ENCODE measurements around the gene RBM7.

The RBM7 gene

DNA sequence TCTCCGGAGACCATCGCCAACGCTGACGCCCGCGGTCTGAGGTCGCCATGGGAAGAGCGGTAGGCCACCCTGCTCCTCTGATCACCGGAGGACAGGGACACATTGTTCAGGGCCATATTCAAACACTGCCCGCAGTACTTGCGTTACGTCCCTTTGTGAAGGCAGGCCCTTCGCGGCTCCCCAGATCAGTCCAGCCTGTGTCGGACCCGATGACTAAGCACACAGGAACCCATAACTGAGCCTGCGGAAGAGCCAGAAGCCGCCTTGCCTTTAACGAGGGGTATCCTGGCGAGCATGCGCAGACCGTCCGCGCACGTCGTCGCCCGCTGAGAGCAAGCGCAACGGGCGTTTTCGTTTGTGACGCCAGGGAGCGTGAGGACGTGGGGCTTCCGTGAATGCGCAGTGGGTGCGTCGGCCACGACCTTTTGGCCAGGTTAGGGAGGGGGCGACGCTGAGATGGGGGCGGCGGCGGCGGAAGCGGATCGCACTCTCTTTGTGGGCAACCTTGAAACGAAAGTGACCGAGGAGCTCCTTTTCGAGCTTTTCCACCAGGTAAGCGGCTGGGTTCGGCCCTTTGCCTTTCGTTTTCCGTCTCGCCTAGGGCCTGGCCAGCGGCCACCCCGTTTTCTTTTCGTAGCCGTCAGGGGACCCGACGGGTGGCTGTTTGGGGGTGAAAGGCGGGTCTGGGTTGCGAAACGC is at the start of gene RBM7, which contains the start of gene C11orf71:
Gene RBM7 (plus strand): TSS at position 451 of the 699 bp plus-strand sequence. CDS start 6 bp downstream, at position 457.
Gene C11orf71 (minus strand): TSS at position 296 of the 699 bp plus-strand sequence. CDS start 180 bp downstream, at position 116.
- peak; percentile 98 for DNase-seq

- DNase-seq = no peak
Measured at GRCh38 chr11:114353443-114353842, 47.0 kb upstream of the RBM7 start.

- DNase-seq = no peak
Measured at GRCh38 chr11:114354076-114354475, 46.4 kb upstream of the RBM7 start.

DNA sequence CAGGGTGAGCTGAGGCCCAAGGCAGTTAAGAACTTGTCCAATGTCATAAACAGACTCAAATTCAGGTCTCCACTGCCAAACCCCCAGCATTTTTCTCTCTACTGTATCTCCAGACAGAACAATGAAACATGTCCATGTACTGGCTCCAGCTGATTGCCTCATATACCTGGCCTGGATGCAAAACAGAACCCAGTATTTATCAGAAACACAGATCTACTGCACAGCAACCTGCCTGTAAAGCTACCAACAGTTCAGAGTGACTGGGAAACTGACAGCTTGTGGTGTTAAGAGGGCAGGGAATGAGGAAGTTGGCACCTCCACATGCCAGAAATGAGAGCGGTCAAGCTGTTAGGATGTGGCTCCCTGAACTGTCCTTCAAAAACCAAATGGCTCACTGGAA is 41.8 kb upstream of the RBM7 start:
- no peak for DNase-seq

DNA sequence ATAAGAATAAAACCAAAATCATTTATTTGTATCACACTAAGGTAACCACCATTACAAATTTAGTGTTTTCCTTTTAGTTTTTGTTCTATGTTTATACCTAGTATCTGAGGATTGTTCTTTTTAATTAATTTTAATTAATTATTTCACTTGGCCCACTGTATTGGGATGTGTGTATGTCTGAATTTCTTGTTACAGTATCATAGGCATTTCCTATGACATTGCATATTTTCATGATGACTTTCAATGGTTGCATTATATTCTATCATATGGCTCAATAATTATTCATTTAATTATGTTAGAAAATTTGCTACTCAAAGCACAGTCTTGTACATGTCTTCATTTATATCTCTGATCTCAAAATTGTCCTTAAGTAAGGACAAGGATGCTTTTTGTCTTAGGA is 41.1 kb upstream of the RBM7 start:
- no peak for DNase-seq

DNA sequence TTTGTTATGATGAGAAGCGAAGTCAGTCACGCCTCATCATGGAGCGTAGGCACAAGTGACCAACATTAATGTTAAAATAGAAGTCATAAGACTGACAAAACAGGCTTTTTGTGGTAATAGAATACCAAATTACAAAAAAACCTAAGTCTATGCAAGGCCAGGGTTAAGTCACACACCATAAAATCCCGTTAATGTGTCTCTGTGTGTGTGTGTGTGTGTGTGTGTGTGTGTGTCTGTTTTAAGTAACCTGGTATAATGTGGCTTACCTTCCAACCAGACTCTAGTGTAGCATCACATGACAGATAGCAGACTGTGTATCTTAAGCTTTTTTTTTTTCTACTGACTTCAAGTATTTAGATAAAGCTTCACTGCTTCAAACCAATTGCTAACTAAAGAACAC is 38.1 kb upstream of the RBM7 start:
- no peak for DNase-seq

DNA sequence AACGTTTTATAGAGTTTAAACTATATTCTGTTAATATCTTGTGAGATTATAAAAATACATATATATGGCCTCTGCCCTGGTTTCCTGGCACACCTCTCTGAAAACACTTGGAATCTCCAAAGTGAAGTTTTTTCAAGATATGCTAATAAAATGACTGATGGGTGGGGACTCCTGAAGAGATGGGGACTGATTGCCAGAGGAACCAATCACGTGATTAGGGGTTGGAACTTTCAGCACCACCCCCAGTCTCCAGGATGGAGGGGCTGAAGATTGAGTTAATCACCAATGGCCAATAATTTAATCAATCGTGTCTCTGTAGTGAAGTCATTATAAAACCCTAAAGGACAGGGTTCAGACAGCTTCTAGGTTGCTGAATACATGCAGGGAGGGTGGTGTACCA is 37.5 kb upstream of the RBM7 start:
- DNase-seq = no peak

DNA sequence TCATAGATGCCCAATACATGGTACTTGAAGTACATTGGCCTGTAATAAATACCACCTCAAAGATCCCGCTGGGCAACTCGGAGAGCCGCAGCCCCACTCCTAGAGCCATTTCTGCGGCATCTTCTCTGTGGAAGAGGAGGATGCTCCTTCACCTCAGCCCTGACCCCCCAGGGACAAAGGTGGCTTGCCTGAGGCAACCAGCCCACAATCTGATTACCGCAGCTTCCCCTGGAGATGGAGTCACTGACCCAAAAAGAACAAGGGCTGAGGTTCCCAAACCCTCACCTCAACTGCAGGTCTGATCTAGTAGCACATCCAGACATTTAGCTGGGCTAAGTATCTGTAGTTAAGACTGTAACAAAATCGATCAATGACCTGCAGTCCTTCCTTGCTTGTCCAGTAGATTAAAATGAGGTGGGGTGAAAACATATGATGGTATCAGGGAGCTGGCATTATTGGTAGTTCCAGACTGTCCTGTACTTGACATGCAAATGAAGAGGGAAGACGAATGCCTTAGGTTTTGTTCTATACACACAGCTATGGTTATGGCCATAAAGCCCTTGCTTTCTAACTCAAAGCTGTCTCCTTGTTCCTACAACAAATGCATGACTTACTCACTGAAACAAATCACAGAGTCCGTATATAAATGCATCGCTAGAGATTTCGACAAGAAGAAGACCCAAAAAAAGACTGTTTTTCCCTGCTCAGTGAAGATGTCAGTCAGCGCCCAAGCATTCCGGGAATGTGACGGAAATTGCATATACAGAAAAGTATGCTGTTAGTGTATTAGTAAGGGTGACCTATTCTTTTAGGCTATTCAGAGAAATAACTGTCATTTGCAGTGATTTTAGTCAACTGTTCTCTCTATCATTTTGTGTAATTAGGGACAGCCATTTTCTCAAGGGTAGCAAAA is 33.9 kb upstream of the RBM7 start:
- DNase-seq = no peak

DNA sequence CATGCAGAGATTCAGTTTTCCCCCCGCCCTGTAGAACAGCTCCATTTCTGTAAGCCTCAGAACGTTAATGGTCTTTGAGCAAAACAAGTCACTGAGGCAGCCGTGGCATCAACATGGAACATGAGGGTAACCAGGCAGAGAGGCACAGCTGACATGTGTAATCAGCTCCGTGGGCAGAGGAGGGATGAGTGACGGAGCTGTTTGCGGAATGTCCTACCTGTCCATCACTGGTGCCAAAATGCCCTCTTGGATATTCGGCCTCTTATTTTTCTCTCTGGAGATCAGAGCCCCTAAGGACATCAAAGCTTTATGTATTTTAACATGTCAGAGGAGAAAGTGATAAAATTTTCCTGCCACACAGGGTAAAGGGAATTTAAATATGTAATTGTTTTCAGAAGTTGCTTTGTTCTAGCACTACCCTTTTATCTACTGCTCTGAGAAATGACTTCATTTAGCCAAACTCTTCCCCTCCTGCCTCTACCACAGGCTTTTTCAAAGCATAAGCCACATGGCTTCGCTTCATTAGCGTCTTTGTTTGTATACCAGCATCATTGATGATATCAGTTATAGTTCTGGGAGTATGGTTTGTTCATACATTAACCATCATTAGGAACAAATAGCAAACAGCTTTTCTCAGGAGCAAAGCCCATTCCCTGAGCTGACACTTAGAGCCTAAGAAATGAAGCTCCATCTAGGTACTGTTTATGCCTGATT is 33.1 kb upstream of the RBM7 start:
- no peak for DNase-seq

- no peak for DNase-seq
Measured at GRCh38 chr11:114368918-114369680, 31.4 kb upstream of the RBM7 start.

DNA sequence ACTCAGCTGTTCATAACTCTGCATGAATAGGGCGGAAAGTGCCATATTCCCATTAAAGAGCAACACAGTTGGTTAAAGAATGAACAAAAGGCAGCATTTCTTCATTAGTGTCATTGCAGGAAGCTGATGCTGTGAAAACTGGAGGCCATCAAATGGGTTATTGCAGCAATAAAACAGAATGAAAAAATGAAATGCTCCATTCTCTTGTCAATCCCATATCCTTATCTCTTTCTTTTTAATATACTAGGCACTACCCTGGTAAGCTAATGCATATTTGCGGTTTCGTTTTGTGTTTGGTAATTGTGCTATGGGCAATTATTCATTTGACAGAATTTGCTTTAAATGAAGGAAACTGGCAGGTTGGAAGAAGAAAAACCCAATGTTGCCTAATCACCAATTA is 25.4 kb upstream of the RBM7 start:
- DNase-seq = no peak

DNA sequence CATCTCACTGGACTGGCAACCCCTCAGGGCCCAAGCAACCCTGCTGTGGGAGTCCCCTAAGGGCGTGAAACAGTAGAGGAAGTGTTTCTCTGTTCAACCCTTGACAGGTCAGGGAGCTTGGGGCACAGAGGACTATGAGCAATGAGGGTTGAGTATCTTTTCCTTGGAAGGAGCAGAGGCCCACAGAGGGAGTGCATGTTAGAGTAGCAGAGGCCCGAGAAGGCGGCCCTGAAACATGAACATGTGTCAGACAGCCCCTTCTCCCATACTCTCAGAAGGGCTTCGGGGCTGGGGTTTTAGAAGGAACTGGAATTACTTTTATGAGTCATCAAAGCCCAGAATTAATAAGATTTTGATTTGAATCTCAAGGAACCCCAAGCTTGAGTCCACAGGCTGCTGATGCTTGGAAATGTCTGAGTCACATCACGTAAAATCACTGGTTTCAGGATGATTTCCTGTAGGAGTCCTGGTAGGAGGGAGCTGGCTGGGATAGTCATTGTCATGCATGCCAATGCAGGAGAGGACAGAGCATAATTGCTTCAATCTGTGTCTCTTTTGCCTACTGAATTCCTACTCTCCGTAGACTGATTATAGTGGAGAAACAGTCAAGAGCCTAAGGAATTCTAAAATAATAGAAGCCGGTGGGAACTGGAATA is 22.7 kb upstream of the RBM7 start:
- no peak for DNase-seq

GRCh38 chr11:114379394-114380069 is 20.9 kb upstream of the RBM7 start:
- no peak for DNase-seq

GRCh38 chr11:114382509-114382908 is 18.0 kb upstream of the RBM7 start:
- no peak for DNase-seq

DNA sequence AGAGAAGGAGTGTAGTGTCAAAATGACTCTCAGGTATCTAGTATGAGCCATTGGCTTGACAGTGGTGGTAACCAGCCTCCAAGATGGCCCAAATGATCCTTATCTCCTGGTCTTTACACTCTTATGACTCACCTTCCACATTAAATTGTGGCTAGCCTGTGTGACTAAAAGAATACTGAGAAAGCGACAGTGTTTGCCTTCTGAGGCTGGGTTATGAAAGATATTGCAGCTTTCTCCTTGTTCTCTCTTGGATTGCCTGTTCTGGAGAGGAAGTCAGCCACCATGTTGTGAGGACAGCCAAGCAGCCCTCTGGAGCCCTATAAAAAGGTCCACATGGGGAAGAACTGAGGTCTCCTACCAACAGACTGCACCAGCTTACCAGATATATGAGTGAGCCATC is 16.0 kb upstream of the RBM7 start:
- DNase-seq = no peak

GRCh38 chr11:114386131-114386530 is 14.3 kb upstream of the RBM7 start:
- no peak for DNase-seq

- no peak for DNase-seq
Measured at GRCh38 chr11:114386545-114386944, 13.9 kb upstream of the RBM7 start.

GRCh38 chr11:114392735-114393667 is 7.5 kb upstream of the RBM7 start:
- no peak for DNase-seq

DNA sequence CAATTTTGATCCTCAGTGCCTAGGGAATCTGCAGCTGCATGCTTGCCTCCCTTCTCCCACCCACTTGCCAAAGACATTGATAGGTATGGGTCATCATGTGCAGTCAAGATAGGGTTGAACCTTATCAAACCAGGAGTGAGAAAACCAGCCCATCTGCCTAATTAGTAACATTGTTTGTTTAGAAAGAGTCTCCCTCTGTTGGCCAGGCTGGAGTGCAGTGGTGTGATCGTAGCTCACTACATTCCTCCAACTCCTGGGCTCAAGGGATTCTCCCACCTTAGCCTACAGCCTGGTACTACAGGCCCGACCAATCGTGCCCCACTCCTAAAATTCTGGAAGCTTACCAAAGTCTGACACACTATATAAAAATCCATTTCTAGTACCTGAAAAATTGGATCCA is 4.7 kb upstream of the RBM7 start:
- DNase-seq = no peak

DNA sequence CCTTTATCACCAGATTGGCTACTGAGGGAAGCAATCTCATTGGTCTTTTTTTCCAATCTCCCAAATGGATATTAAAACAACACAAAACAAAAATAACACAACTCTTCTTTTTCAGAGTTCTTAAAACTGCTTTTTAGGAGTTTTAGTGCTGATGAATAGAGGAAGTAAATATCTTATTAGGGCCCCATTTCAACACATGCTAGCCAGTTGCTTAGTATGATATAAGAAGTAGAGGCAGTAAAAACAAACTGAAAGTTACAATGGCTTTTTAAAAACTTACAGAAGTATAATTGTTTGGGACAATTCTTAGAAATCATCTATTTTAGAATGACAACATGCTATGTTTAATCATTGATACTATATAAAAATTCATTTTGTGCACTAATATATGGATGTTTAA is 3.5 kb upstream of the RBM7 start:
- no peak for DNase-seq
